NCI-H2227 treated with DMSO at 0.1 percent for 48 hours (cell line): Measurements from ENCODE around the gene PTPRK.

Source experiments
- DNase-seq: peaks from one replicate; lab custom pipeline; 2025; lab: John Stamatoyannopoulos, UW

Gene PTPRK

DNA sequence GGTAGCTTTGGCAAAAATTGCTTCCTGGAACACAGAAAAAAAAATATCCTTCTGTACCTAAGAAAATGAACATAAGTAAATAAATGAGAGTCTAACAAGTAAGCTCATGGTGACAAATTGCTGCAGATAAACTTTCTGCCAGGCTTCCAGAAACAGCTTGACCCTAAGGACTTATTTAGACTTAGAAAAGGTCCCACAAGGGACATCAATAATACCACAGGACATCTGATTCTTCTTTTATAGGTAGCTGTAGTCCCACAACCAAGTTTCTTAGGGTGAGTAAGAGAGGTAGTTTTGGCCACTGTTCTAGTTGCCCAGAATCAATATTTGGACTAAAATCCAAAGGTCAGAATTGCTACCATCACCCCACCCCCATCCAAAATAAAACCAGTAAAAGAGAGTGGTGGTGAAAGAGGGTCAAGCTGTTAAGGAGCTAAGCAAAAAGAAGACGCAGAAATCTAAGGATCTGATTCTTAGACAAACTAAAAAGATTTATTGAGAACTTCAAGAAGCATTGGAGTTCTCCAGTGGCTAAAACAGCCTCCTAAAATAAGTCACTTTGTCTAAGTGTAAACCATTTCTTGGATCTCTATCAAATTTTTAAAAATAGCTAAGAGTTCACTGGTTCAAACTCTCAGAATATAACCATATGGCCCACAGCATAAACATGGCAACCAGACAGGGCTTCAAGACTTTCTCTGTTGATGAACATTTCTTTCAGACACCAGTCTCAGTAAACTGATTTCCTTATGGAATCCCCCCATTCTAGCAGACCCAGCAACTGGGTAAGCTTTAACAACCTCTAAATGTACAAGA is 180.6 kb downstream of the PTPRK start:
- DNase-seq = no peak

DNA sequence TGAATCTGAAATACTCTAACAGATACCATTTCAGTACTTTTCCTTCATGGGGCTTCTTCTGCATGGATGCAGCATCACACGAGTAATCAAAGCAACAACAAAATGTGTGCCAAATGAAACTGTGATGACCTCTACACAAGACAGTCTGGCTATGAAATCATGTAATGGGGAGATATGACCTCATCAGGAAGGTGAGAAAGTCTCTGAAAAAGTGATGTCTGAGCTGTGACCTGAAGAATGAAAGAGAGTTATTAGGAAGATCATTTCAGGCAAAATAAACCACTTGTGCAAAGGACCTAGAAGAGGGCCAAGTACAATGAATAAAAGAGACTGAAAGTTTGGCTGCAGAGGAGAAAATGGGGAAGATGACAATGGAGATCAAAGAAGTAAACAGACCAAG is 182.8 kb downstream of the PTPRK start:
- DNase-seq = no peak

DNA sequence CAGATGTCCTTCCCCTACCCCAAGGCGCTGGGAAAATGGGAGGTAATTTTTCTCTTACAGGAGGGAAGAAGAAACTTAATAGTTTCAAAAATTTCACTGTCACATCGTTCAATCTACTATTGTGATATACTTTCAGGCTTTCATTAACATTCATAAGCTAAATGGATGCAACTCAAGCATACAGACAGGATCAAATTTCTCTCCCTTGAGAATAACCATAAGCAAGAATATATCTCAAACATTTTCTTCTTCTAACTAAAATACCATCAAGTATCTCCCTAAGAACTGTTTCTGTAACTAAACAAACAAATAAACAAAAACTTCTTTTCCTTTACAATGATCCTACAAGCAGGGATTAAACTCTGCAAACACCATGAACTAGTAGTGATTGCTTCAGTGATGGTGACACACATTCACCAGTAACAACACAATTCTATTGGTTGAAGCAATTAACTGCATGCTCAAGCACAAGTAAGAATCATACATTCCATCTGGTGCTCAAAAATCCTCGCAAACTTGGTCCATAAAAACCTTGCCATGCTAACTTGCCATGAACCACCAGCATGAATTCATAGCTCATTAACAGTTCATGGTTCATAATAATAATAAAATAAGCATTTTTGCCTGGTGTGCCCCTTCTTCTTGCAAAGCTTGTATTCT is 183.8 kb downstream of the PTPRK start:
- no peak for DNase-seq

DNA sequence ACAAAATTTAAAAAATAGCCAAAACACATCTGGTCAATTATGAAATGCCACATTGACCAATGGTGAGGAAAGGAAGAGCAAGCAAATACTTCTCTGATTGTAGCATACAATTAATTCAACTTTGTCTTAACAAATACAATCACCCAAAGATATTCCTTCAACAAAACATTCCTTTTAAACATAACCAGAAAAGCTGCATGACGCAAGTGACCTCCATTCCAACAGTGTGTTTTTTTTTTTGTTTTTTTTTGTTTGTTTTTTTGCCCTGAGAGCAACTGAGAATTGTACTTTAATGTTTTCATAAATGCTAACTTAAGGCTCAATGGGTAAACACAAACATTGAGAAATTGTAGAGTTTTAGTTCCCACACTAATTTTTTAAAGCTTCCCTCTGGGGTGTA is 184.4 kb downstream of the PTPRK start:
- no peak for DNase-seq

DNA sequence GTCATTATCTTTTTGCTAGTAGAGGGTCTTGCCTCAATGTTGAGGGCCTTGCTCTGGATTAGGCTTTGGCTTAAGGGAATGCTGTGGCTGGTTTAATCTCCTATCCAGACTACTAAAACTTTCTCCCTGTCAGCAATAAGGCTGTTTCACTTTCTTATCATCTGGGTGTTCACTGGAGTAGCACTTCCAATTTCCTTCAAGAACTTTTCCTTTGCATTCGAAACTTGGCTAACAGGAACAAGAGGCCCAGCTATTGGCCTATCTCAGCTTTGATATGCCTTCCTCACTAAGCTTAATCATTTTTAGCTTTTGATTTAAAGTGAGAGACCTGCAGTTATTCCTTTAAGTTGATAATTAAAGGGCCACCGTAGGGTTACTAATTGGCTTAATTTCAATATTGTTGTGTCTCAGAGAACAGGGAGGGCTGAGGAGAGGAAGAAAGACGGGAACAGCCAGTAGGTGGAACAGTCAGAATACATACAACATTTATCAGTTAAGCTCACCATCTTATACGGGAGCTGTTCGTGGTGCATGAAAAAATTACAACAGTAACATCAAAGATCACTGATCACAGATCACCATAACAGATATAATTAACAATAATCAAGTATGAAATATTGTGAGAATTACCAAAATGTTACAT is 186.7 kb downstream of the PTPRK start:
- DNase-seq = no peak

DNA sequence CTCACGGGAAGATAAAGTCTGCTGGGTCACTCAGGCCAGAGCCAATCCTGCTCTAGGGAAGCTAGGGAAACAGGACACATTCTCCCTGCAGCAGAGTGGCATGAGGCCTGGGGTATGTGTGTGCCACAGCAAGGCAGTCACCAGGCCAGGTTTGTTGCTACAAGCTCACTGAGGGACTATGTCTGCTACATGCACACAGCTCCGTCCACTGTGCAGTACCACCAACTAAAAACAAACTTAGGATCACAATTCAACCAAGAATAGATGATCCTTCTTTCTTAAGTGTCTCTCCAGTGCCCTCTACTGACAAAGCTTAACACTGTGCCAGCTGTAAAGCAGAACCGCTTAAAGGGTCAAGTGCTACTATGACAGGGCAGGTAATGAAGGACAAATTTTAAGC is 192.5 kb downstream of the PTPRK start:
- no peak for DNase-seq

DNA sequence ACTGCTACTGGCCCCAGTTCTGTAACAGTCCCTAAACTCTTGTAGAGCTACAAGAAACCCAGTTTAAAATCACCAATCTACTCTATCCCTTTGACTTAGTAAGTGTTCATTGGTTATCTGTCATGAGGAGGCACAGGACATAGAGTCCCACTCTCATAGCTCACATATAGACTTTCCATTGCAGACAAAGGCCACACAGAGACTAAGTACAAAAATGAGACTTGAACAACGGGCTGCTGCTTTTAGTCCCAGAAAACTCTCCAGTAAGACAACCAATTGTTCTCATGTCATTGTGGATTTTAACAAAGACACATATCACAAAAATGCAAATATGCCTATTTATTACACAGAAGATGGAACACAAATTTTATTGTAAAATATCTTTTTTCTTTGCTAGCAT is 197.4 kb downstream of the PTPRK start:
- DNase-seq = no peak

DNA sequence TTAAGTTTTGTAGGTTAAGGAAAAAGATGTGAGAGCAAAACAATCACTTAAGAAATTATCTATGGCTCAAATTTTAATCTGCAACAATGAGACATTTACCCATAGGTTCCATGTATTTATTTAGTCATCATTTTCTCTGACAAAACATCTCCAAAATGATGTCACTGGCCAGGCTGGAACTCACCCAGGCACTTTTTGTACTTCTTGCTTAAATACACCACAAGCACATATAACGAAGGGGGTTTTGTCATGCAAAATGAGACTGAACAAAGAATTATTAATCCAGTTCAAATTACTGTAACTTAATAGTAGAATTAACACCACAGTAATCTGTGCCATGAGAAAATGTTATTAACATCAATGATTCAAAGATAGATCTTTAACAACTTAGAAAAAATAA is 200.5 kb downstream of the PTPRK start:
- no peak for DNase-seq

DNA sequence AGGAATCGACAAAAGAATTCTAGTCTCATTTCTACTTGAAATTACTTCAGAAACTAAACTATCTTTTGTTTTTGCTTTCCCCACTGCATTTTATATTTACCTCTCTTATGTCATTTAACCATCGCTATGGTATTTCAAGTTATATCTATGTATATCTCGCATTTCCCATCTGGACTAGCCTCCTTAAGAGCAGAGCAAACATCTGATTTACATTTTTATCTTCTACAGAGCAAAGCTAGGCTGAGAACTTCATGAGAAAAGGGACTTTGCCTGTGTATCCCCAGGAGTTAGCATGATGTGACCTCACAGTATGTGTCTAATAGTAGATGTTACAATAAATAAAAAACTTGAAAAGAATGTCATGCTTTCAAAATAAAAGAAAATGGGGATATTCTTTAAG is 201.2 kb downstream of the PTPRK start:
- no peak for DNase-seq

DNA sequence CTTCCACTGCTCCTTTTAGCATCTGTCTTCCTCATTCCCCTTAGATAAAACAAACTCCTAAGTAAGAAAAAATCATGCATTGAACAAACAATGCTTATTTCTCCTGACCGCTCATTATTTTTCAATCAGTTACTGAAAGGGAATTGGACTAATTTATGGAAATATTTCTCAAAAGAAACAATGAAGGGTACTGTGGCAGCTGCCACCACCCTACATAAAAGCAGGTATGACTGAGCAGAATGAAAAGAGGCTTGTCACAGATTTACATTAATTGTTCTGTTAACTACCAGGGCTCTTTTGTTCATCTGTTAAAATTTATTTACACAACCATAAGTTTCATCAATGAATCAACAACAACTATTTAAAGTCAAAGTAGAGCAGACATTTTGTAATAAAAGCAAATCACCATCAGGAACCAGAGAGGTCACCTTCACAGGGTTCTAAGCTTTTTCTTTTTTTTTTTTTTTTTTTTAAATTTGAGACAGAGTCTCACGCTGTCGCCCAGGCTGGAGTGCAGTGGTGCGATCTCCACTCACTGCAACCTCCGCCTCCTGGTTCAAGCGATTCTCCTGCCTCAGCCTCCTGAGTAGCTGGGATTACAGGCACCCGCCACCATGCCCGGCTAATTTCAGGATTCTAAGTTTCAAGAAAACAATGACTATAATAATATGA is 204.0 kb downstream of the PTPRK start:
- no peak for DNase-seq

DNA sequence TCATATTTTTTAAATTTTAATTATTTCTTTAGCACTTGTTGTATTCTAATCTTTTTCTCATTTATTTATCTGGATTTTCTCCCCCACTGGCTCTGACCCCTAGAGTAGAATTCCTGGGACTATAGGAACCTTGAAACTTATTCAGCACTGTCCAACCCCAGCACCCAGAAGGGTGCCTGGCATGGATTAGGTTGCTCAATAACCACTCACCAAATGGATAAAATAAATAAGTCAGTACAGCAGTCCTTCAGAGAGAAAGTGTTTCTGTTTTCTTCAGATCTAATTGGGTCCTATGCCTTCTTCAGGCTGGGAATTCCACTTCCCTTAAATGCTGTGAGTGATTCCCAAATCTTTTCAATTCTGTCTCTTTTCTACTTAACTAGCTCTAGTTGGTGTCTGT is 206.2 kb downstream of the PTPRK start:
- DNase-seq = no peak

DNA sequence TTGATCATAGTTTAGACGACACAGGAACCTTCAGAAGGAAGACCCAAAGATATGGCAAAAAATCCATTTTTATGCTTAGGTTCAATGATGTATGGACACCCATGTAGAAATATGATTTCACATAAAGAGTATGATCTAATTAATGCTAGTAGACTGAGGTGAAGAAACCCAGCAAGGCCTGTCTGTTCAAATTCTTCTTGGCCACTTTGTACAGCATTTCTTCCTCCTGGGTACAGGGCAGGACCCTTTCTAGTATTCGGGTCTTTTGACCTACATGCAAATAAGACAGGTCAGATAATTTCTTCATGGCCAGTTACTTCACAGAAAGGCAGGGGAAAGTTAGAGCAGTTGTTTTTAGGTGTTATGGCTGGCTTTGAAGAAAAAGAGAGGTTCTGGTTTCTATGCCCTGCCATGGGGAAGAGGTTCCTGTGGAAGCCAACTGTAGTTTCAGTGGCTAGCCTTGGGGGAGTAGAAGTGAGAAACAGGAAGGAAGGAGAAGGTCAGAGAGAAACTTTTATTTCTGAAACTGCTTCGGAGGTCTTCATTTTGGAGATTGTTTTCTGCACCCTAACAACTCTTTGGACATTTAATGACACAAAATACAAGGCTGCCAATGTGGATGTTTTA is 208.3 kb downstream of the PTPRK start:
- DNase-seq = no peak

DNA sequence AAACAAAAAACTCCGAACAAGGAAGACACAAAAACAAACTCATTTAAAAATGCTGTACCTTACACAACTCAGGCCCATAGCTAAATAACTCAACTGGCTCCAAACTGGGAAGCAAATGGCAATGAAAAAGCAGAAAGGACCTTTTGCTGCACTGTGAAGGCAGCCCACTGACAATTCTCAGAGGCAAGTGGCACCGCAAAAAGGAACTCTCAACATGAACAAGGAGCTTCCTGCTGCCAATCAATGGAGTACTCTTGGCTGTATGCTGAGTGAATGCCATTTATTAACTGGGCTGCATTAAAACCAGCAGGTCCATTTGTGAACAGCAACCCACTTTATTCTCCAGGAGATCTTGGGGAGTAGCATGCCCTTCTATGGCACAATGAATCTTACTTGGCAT is 209.9 kb downstream of the PTPRK start:
- DNase-seq = no peak

DNA sequence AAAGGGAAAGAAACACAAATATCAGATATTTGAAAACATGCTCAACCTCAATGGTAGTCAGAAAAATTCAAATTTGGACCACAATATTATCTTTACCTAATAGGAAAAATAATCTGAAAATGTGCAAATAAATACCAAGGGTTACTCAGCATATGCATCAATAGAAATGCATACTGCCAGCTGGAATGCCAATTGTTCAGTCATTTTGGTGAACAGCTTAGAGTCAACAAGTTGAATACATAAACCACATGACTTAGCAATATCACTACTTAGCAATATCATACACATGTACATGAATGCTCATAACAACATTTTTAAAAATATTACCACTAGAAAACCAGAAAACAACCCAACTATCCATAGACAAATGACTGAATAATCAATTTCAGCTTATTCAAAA is 212.7 kb downstream of the PTPRK start:
- DNase-seq = no peak

DNA sequence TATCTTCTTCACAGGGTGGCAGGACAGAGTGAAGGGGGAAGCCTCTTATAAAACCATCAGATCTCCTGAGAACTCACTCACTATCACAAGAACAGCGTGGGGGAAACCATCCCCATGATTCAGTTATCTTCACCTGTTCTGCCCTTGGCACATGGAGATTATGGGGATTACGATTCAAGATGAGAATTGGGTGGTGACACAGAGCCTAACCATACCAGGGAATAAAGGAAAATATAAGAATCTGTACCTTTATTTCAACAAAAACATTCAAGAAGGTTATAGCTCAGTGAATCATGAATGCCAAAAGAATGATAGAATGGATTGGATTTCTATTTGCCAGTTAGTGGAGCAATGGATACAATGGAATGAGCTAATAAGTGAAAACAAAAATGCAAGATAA is 214.4 kb downstream of the PTPRK start:
- DNase-seq = no peak

DNA sequence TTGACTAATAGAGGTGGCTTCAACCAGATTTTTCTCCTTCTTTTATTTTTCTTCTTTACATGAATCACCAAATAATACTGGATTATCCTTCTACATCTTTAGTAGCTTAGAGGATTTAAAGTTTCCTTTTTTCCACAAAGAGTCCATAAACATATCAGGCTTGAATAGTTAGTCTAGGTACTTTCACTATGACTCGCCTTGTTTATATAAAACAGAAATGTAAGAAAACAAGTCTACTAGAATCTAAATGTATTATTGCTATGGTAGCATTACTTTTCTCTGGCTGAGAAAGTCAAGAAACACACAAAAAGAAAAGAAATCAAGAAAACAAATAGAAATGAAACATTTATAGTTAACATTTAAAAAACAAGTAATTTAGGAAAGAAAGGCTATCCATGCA is 215.2 kb downstream of the PTPRK start:
- no peak for DNase-seq

DNA sequence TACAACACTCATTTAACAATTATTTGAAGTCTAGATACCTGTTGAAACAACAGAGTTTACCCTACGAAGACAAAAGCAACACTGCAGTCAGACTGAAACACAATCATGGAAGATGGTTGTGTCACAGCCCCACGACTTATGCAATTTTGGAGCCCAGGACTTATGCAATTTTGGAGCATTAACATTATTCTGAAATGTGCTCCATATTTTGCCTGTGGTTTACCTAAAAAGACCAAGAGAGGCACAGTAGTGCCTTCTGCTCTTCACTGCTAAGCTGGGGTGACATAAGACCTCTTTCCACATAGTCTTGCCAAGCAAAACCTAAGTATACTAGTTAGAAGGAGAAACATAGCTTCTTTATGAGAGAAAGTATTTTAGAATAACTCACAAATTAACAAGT is 216.5 kb downstream of the PTPRK start:
- no peak for DNase-seq

DNA sequence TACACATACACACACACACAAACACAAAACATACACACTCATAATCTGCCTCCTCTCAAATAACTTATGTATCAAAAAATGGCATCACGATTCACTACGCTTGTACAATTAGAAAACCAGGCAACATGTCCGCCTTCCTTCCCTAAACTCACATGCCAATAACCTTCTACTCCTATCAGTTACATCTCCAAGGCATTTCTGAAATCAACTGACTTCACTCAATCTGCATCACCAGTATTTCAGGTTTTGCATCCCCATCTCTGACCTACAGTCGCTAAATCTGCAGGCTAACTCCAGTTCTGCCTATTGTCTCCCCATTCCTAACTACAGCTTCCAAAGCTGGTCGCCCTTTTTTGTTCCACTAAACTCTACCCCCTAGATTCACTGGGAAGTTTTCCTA is 217.5 kb downstream of the PTPRK start:
- no peak for DNase-seq

DNA sequence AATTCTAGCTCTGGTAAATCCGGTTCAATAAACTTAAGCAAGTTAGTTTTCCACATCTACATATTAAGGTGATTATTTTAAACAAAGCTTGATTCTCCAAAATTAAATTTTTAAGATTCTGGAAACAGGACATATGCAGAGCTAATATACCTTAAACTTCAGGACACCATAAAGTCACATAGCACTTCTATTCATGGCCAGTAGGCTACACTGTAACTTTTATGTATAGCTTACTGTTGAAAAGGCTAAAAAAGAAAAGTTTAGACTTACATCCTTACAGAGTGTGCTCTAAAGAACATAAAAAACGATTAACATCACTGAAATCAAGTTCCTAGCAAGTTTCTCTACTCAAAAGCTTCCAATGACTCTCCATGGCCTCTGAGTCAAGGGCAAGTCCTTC is 224.7 kb downstream of the PTPRK start:
- DNase-seq = no peak

DNA sequence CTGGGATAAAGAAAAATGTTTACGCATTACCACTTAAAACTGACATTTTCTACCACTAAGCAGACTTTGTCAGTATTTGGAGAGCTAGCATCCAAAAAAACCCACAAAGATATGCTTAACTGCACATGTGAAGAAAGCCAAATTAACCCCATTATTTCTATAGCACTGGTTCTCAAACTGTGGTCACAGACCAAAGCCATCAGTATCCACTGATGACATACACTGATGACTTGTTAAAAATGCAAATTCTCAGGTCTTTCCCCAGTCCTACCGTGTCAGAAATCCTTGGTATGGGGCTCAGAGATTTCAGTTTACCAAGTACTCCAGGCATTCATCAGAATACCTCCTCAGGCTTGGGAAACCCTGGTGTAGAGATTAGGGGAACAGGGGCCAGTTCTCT is 230.2 kb downstream of the PTPRK start:
- DNase-seq = no peak

DNA sequence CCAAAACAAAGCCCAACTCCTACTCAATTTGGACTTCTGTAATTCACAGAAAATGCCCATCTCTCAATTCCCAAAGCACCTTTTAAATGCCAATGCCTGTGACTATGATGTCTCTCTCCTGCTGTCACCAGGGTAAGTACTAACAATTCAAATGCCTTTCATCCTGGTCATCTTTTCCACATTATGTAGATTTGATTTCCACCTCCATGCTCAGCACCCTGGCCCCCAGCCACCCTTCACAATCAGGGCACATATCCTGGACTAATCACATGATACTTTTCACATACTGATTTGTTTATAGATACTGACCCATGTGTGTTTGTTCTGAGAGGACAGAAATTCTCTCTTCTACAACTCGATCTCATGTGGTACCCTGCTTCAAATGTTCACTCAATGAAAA is 236.3 kb downstream of the PTPRK start:
- no peak for DNase-seq

DNA sequence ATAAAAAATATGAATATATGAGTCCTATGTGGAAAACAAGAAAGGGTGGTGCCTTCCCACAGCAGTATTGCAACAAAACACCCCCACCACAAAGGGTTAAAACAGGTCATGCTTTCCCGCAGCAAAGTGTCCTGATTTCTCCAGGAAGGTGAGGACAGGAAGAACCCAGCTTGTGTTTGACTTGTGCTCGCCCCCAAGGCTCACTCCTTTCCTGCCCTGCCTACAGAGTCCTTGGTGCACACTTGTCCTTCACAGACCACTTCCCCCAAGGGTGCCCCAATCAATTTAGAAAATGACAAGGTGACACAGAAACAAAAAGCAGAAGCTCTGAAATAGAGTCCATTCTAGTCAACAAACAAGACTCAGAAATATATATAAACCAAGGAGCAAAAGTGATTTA is 237.4 kb downstream of the PTPRK start:
- DNase-seq = no peak
